GM12865 (cell line): ENCODE data around the gene NUDT22.

Experiments
- DNase-seq: peaks from one replicate; pipeline ENCODE4 v3.0.0; 2010; ENCODE audit warnings: low read depth
- H3K4me3 ChIP-seq: 2 replicates; pipeline ENCODE4 v1.5.1; 2011; ENCODE audit warnings: mild to moderate bottlenecking, low read depth, low read length, control low read depth
- TF ChIP-seq, protein P1 (sequence below): IDR thresholded peaks from 2 replicates; pipeline ENCODE4 v1.5.1; 2011; ENCODE audit warnings: low read length, control low read depth, low read depth, inconsistent platforms; ENCODE audit not compliant: insufficient read depth; ENCODE audit errors: missing control alignments

NUDT22 gene, protein sequence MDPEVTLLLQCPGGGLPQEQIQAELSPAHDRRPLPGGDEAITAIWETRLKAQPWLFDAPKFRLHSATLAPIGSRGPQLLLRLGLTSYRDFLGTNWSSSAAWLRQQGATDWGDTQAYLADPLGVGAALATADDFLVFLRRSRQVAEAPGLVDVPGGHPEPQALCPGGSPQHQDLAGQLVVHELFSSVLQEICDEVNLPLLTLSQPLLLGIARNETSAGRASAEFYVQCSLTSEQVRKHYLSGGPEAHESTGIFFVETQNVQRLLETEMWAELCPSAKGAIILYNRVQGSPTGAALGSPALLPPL

DNA sequence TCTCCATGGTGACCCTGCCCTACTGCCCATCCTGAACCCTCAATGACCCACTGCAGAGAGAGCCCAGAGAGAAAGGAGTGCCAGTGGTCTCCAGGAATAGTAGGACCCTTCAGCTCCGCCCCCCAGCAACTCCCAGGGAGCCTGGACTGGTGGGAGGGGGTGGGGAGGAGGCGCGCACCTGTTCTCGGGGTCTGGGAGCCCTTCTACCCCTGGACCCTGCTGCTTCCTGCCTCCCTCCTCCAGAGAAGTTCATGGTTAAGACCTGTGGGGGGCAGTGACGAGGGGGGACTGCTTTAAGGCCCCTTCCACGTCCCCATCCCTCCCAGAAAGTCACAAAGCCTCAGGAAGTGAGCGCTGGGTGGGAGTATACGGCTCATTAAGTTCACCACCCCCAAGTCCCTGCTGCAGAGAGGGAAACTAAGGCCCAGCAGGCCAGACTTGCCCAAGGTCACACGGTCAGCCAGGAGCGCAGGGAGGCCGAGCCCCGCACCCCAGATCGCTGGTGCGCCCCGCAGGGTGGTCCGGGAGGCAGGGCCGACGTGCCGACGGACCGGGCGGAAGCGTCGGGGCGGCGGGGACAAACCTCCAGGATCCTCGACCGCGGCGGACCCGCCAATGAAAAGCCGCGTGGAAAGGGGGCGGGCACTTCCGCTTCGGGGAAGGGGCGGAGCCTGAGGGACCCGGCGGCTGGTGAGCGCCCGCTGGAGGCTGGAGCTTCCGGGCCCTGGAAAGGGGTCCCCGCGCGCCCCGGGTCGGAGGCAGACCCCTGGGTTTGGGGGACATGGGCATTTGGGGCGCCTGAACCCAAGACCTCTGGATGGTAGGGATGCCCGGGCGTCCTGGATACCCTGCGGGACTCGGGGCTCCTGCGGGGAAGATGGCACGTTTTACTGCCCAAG is at the start of gene NUDT22, which contains the start of gene TRPT1:
TSS of gene NUDT22 (plus strand) at position 667 of the 899 bp plus-strand sequence. CDS start 379 bp downstream, outside the sequence.
TSS of gene TRPT1 (minus strand) at position 579 of the 899 bp plus-strand sequence. CDS start at position 253, 326 bp downstream.
- peak within 1 kb of the TSS; percentile 94 for H3K4me3 ChIP-seq
- peak; percentile 92 for DNase-seq

DNA sequence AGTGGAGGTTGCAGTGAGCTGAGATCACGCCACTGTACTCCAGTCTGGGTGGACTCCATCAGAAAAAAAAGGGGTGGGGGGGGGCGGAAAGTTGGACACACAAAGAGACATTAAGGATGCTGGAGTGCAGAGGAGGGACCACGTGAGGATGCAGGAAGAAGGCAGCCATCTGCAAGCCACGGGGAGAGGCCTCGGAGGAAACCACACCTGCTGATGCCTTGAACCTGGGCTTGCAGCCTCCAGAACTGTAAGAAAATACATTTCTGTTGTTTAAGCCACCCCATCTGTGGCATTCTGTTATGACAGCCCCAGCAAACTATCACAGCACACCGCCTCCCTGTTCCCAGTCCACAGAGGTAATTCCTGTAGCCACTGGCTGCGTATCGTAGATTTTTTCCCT is 49.3 kb upstream of the NUDT22 start:
- no peak for DNase-seq

More for the DNA sequence above, at the start of gene NUDT22, which contains the start of gene TRPT1:
- TF ChIP-seq, protein P1, sequence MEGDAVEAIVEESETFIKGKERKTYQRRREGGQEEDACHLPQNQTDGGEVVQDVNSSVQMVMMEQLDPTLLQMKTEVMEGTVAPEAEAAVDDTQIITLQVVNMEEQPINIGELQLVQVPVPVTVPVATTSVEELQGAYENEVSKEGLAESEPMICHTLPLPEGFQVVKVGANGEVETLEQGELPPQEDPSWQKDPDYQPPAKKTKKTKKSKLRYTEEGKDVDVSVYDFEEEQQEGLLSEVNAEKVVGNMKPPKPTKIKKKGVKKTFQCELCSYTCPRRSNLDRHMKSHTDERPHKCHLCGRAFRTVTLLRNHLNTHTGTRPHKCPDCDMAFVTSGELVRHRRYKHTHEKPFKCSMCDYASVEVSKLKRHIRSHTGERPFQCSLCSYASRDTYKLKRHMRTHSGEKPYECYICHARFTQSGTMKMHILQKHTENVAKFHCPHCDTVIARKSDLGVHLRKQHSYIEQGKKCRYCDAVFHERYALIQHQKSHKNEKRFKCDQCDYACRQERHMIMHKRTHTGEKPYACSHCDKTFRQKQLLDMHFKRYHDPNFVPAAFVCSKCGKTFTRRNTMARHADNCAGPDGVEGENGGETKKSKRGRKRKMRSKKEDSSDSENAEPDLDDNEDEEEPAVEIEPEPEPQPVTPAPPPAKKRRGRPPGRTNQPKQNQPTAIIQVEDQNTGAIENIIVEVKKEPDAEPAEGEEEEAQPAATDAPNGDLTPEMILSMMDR: peak; percentile 39

DNA sequence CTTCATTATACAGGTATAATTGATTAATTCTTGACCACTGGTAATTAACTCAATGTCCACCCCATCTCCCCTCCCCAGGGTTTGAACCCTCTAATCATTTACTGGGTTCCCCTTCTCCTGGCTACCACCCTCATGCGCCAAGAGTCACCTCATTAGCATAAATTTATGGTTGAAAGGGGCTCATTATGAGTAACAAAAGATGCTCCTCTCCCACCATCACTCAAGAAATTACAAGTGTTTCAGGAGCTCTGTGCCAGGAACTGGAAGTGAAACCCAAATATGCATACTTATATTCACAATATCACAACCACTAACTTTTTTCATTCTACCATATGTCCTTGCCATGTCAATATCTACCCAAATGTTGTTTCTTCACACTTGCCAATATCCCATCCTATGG is 47.9 kb upstream of the NUDT22 start:
- H3K4me3 ChIP-seq: no peak overlapping the region
- DNase-seq: peak; percentile 55
- TF ChIP-seq, protein P1: no peak

More for the DNA sequence above, 49.3 kb upstream of the NUDT22 start:
- no peak overlapping the region for H3K4me3 ChIP-seq
- TF ChIP-seq, protein P1: no peak

DNA sequence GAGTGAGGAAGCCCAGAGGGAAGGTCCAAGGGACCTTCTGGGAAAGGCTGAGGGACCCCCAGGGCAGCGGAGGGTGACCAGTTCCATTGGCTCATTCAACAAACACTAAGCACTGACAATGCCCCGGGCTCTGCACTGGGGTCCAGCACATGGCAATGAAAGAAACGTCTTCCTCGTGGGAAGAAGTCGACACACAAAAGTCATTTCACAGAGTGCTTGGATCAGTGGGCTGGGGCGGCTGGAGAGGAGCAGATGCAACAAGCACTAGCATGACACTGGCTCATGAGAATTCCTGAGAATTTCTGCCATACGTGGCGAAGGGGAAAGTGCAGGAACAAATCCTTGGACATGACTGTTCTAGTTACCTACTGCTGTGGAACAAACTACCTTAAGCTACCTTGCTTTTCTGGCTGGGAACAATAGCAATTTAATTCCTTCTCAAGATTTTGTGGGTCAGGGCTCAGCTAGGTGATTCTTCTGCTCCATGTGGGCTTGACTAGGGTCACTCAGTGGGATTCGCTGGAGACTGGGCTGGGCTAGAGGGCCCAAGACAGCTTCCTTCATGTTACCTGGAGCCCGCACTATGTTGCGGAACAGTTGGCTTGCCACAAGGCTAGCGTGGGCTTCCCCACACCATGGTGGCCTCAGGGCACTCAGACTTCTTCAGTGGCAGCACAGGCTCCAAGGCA is 47.0 kb upstream of the NUDT22 start:
- TF ChIP-seq, protein P1: no peak
- no peak overlapping the region for H3K4me3 ChIP-seq
- no peak for DNase-seq

DNA sequence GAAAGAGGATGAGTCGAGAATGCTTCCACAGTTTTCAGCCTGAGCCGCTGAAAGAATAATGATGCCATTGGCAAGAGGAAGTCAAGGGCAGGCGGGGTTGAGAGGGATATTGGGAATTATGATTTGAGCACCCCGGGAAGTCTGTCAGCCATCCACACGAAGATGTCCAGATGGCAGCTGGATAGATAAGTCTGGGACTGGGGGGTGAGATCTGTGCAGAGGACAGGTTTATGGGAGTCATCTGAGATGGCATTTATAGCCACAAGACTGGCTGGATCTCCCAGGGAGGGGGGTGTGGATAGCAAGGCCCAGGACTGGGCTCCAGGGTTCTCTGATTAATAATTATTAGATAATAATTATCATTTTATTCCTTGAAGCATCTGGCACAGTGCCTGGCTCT is 45.2 kb upstream of the NUDT22 start:
- TF ChIP-seq, protein P1: no peak
- no peak overlapping the region for H3K4me3 ChIP-seq
- DNase-seq: no peak
